Ramos (cell line): ENCODE measurements around the gene LSM14A.
"Not testable (repeated sequence)": the region's sequence is repeated elsewhere in the genome, so short reads cannot be mapped to it uniquely, and the experiment has no call there.

Experiments
- in situ Hi-C: fragments of 300-500 bp; cut with MboI; formaldehyde crosslinking; loops from one replicate; pipeline ENCODE4 v1.14.3; 2022; ENCODE audit warnings: low sequenced_read_pairs; ENCODE audit not compliant: unreplicated experiment

The LSM14A gene

DNA sequence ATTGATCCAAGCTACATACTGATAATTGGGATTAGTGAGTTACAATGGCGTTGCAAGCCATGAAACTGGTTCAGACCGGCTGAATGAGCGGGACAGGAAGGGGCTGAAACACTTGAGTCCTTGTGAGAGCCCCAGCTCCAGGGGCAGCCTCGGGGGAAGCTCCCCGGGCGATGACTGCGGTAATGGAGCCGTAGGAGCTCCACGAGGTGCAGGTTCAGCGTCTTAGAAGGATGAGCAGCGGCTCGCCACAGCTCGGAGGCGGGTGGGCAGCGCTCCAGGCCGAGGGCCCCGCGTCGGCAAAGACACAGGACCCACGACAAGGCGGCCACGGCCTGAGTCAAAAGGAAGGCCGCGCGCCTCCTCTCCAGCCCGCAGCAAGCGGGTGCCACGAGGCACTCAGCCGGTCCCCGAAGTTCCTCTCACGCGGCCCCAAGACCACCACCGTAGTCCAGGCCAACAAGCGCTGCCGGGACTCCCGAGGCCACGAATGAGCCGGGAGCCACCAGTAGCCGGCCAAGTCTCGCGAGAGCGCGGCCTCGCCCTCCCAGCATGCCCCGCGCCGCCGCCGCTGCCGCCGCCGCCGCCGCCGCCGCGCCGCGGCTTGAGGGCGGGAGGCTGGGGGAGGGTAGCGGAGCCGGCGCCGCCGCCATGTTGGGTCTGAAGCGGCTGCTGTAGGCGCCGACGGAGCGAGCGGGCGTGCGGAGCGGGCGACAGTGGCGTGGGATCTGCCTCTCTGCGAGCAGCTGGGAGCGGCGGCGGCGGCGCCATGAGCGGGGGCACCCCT is at the start of gene LSM14A:
Gene LSM14A, plus strand, starts transcription at position 628 of the 784 bp plus-strand sequence. Its CDS starts 139 bp downstream, at position 767.
- in situ Hi-C loops = no loop called here

DNA sequence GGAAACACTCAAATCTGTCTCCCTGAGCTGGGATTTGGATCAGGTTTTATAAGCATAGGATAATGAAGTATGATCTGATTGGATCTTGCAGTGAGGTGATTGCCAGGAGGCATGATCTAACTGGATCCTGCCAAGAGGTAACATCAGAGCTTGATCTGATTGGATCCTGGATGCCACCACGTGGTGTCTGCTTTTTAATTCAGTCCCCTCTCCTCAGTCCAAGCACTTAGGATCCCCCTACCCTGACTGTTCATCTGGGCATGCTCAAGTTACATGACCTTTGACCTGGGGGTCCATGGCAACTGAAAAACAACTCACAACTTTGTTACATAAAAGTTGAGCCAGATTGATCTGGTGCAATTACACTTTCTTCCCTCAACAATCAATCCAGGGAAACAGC is 47.5 kb upstream of the LSM14A start:
- in situ Hi-C loops = no loop called here

DNA sequence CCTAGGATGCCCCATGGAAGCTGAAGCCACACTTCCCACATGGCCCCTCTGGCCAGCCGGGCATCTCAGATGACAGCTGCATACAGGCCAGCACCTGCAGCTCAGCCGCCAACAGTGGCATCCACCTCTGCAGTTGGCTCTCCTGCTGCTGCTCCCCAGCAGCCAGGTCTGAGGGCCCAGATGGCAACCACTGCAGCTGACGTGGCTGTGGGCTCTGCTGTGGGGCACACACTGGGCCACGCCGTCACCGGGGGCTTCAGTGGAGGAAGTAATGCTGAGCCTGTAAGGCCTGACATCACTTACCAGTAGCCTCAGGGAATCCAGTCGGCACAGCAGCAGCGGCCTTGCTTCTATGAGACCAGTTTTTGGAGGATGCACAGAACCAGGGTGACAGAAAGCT is 45.3 kb upstream of the LSM14A start:
- in situ Hi-C loops = no loop called here

DNA sequence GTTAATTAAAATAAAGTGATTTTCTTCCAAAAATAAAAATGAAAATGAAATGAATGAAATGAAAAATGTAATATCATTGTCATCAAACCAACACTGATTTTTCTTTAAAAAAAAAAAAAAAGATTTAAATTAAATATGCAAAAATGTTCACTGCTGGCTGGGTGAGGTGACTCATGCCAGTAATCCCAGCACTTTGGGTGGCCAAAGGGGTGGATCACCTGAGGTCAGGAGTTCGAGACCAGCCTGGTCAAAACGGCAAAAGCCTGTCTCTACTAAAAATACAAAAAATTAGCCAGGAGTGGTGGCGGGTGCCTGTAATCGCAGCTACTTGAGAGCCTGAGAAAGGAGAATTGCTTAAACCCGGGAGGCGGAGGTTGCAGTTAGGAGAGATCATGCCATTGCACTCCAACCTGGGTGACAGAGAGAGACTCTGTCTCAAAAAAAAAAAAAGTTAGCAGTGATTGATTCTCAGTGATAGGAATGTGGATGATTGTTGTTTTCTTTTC is 44.6 kb upstream of the LSM14A start:
- in situ Hi-C loops = no loop called here

DNA sequence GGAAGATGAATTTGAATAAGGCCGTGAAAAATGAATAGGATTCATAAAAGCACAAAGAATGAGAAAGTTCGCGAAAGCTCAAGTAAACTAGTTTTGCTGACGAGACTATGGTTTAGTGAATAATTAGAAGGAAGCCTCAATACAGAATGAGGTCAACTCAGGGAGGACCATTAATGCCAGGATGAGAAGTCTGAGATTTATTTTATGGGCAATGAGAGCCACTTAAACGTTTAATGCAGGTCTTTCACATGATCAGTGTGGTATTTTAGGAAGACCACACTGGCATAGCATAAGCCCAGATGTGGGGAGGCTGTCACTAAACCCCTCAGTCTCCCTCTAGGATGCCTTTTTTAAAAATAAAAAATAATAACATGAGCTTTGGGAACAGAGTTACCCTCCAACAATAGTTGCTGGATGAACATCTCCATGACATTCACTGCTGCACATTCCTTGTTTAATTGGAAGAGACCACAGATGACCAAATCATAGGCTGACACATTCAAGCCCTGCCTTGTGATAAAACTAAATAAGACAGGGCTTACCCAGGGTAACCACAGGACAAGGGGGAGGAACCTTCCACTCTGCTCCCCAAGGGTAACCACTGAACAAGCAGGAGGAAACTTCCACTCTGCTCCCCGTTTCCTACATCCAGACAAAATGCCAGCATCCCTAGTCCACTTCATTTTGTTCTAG is 43.6 kb upstream of the LSM14A start:
- in situ Hi-C loops = no loop called here

DNA sequence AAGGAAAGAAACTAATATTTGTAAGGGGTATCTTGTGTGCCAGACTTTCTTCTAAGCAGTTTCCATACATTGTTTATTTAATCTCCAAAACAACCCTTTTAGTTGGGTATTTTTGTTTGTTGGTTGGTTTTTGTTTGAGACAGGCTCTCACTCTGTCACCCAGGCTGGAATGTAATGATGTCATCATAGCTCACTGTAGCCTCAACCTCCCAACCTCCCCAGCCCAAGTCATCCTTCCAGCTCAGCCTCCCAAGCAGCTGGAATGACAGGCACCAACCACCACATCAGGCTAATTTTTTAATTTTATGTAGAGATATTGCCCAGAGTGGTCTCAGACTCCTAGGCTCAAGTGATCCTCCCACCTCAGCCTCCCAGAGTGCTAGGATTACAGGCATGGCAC is 41.2 kb upstream of the LSM14A start:
- in situ Hi-C loops = no loop called here

DNA sequence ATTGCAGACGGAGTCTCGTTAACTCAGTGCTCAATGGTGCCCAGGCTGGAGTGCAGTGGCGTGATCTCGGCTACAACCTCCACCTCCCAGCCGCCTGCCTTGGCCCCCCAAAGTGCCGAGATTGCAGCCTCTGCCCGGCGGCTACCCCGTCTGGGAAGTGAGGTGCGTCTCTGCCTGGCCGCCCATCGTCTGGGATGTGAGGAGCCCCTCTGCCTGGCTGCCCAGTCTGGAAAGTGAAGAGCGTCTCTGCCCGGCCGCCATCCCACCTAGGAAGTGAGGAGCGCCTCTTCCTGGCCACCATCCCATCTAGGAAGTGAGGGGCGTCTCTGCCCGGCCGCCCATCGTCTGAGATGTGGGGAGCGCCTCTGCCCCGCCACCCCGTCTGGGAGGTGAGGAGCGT is 40.2 kb upstream of the LSM14A start:
- in situ Hi-C loops = not testable (repeated sequence)

DNA sequence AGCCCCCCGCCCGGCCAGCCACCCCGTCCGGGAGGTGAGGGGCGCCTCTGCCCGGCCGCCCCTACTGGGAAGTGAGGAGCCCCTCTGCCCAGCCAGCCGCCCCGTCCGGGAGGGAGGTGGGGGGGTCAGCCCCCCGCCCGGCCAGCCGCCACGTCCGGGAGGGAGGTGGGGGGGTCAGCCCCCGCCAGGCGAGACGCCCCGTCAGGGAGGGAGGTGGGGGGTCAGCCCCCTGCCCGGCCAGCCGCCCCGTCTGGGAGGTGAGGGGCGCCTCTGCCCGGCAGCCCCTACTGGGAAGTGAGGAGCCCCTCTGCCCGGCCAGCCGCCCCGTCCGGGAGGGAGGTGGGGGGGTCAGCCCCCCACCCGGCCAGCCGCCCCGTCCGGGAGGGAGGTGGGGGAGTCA is 39.6 kb upstream of the LSM14A start:
- in situ Hi-C loops = not testable (repeated sequence)

DNA sequence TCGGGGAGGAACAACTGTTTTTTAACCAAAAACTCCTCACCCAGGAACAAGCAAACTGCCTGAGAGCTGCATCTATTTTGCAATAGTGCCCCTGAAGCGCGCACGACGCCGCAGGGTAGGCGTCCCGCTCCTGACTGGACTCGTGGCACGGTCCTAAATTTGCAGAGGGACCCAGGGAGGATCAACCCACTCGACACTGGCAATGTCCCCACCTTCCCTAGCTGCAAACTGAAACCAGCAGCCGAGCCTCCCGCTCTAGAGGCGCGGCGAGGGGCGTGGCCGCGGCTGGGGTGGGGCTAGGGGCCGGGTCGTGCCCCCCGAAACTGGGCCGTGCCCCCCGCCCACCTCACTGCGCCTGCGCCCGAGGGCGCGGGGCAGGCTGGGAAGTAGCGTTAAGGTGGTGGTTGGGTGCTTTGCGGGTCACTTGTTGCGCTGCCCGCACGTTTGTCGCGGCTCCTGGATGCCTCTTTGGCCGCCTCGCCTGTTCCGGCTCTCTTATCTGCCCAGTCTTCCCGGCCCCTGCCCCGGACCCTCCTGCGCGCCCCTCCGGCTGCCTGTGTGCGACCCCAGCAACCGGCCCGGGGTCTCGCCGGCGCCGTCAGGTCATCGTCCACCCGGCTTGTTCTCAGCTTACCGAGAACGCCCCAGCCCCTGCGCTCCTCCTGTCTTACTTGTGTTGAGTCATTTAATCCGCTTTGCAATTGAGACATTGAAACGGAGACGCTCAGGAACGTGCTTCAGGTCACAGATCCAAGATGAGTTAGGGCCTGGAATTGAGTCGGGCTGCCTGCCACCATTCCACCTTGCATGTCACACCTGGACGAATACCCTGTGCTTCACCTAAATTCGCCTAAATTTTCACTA is 37.9 kb upstream of the LSM14A start:
- in situ Hi-C loops = no loop called here

DNA sequence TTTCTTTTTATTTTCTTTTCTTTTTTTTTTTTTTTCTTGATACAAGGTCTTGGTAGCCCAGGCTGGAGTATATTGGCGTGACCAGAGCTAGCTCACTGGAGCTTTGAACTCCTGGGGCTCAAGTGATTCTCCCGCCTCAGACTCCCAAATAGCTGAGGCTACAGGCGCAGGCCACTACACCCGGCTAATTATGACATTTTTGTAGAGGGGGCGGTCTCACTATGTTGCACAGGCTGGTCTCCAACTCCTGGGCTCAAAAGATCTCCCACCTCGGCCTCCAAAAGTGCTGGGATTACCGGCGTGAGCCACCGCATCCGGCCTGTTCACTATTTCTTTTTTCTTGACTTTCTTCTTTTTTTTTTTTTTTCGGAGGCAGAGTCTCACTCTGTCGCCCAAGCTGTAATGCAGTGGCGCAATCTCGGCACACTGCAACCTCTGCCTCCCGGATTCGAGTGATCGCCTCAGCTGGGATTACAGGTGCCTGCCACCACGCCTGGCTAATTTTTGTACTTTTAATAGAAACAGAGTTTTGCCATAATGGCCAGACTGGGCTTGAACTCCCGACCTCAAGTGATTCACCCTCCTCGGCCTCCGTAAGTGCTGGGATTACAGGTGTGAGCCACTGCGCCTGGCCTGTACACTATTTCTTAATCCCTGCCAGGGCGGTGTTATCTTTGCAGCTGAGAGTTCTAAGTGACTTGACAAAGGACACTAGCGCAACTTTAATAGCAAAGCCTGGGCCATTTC is 37.1 kb upstream of the LSM14A start:
- in situ Hi-C loops = no loop called here

DNA sequence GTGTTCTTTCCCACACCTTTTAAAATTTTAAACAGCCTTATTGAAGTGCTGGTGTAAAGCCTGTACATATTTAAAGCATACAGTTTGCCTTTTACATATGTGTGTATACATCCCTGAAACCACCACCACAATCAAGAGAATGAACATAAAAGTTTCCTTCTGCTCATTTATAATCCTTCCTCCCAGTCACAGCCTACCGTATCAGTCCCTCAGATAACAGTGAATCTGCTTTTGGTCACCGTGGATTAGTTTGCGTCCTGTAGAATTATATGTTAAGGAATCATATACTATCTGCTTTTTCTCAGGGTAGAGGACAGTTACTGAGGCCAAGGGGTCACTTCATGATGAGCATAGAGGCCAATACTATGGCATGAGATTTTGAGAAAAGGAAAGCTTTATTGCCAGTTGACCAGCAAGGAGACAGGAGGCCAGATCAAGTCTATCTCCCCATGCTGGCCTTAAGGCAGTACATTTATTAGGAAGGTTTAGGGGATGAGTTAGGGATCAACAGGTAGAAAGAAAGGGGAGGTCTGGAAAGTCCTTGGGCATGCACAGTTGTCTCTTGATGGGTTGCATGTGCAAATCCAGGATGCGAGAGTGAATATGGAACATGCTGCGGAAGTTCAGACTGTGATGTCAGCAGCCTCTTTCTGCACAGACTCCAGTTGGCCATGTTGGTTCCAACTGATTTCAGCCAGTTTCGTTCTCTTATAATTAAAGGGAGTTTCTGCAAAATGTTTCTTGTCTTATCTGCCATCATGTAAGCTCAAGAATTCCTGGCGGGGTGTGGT is 36.3 kb upstream of the LSM14A start:
- in situ Hi-C loops = no loop called here

DNA sequence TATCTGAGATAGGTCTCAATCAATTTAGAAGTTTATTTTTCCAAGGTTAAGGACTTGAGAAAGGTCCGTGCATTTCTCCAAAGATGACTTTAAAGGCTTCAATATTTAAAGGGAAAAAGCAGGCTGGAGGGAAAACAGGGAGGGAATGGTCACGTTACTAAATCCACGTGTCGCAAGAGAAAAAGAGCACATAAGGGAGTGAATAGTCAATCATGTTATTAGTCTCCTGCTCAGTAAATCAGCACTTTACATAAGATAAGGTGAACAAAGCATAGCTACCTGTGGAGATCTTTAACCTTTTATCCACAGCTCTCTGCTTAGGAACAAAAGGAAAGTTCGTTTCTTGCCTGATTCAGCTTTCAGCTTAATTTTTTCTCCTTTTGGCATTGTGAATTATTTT is 31.3 kb upstream of the LSM14A start:
- in situ Hi-C loops = loop anchor here (5.0 to 10.0 kb wide), 2 partner anchors 99 to 356 kb away; no protein-coding TSS in a partner anchor

DNA sequence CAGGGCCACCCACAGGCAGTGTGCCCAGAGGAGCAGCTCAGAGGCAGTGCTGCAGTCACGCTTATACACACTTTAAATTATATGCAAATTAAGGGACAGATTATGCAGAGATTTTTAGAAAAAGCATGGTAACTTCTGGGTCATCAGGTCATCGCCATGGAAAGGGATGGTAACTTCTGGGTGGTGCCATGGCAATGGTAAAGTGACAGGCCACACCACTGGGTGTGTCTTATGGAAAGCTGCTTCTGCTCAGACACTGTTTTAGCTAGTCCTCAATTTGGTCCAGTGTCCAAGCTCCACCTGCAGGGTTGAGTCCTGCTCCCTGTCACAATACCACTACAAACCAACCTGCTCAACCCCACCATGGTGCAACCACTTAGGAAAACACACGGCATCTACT is 29.9 kb upstream of the LSM14A start:
- in situ Hi-C loops = loop anchor here (5.0 to 10.0 kb wide), 2 partner anchors 100 to 358 kb away; no protein-coding TSS in a partner anchor

DNA sequence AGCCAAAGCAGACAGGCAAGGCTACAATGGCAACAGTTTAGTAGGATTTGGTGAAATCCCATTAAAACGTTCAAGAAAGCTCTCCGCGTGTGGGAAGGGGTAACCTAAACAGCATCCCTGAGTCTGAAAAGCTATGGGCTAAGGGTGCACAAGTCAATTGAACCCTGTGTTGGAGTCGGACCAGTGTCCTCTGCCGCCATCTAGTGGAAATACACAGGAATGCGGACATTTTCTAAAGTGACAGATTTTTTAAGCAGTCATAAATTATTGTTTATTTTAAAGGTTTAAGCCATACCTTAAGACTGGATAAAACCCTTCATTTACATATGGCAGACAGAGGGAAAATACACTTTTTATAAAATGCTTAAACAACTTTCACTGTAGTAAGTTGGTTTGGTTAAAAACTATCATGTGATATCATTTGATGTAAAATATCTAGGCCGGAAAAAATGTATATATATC is 26.5 kb upstream of the LSM14A start:
- in situ Hi-C loops = loop anchor here (10.0 kb wide), 1 partner anchor 361 kb away; no protein-coding TSS in a partner anchor

DNA sequence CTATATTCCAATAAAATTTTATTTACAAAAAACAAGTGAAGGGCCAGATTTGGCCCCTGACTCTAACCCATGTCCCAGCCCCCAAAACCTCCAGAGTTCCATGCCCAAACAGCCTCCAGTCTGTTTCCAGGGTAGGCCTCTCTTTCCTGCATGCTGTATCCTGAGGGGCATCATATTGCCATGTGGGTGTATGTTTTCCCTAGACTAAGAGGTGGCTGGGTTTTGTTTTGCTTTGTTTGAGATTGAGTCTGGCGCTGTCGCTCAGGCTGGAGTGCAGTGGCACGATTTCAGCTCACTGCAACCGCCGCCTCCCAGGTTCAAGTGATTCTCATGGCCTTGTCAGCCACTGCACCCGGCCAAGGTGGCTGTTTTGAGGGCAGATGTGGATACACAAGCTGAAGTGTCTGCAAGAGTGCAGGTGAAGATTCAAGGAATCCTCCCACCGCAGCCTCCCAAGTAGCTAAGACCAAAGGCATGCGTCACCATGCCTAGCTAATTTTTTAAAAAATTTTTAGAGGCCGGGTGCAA is 23.6 kb upstream of the LSM14A start:
- in situ Hi-C loops = loop anchor here (10.0 kb wide), 1 partner anchor 364 kb away; no protein-coding TSS in a partner anchor

DNA sequence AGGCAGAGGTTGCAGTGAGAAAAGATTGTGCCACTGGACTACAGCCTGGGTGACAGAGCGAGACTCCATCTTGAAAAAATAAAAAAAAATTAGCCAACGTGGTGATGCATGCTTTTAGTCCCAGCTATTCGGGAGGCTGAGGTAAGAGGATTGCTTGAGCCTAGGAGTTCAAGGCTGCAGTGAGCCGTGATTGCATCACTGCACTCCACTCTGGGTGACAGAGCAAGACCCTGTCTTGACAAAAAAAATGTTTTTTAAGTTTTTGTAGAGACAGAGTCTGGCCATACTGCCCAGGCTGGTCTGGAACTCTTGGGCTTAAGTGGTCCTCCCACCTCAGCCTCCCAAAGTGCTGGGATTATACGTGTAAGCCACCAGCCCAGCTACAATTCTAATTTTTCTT is 22.4 kb upstream of the LSM14A start:
- in situ Hi-C loops = loop anchor here (10.0 kb wide), 1 partner anchor 365 kb away; no protein-coding TSS in a partner anchor

DNA sequence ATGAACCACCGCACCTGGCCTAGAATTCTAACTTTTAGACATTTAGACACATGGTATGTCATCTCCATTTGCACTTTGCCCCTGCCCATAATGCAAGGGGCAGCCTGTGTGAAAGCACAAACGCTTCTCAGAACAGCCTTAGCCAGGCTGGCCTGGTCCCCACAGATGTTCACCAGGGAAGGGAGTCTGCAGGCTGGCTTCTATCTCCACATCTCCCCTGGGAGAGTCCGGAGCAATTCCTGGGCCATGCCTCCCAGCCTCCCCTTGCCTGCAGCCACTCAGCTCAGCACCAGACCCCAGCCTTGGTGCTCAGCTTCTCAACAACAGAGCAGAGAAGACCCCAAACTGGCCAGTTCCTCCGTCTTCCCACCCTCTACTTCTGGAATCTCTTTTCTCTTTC is 21.7 kb upstream of the LSM14A start:
- in situ Hi-C loops = no loop called here

DNA sequence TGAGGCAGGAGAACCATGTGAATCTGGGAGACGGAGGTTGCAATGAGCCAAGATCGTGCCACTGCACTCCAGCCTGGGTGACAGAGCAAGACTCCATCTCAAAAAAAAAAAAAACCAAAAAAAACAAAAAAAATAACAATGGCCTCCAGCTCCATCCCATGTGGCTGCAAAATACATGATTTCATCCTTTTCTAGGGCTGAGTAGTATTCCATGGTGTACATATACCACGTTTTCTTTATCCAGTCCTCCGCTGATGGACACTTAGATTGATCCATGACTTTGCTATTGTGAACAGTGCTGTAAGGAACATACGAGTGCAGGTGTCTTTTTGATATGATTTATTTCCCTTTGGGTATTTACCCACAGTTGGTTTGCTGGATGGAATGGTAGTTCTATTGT is 20.9 kb upstream of the LSM14A start:
- in situ Hi-C loops = no loop called here
